ENCODE data around the gene CTRB1.
"Not testable (repeated sequence)": the region's sequence is repeated elsewhere in the genome, so short reads cannot be mapped to it uniquely, and the experiment has no call there.

CTRB1 gene

DNA sequence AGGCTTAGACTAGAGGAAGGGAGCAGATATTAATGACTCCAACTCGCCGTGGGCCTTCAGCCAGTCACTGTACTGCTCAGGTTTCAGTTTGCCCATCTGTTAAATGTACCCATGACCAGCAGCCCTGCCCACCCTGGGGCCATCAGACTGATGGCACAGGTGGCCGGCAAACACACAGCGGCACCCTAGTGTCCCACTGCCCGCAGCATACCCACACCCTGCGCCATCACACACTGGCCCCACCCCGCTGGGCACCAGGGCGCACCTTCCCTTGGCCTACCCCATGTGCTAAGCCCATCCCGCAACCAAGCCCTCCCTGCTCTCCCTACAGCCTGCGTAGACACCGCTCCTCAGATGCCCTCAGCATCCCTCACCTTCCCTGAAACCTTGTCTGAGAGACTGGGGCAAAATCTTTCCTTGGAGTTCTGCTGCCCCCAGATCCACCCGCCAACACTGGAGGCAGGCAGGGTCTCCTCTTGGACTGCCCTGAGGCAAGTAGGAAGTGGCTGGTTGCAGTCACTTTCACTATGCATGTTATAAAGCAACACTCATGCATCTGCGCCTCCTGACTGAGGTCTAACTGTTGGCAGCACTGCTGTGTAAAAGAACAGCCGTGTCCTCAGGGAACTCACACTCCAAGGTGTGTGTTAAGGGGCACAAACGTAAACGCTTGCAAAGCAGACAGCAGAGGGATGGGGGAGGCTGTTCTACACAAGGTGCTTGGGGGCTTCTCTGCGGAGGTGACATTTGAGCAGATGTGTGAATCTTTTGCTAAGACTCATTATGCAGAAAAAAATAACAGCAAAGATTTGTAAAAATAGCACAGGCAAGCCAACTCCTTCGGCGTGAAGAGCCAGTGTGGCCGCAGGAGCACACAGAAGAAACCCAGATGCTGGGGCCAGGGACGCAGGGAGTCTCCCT, 39.4 kb downstream of the CTRB1 start:
- DNase-seq: no peak

DNA sequence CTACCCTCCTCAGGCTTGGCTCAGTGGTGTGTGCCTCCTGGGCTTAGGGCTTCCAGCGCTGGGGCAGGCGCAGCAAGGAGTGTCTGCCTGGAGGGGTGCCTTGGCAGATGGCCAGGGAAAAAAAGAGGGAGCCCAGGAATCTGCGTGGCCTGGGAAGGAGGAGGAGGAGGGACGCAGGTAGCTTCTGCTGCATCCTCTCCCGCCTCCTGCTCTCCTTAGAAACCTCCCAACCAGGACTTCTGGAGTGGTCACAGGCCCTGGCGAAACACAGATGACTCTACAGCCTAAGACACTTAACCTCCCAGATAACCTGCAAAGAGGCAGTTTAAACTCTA, 40.0 kb downstream of the CTRB1 start:
- DNase-seq: no peak

DNA sequence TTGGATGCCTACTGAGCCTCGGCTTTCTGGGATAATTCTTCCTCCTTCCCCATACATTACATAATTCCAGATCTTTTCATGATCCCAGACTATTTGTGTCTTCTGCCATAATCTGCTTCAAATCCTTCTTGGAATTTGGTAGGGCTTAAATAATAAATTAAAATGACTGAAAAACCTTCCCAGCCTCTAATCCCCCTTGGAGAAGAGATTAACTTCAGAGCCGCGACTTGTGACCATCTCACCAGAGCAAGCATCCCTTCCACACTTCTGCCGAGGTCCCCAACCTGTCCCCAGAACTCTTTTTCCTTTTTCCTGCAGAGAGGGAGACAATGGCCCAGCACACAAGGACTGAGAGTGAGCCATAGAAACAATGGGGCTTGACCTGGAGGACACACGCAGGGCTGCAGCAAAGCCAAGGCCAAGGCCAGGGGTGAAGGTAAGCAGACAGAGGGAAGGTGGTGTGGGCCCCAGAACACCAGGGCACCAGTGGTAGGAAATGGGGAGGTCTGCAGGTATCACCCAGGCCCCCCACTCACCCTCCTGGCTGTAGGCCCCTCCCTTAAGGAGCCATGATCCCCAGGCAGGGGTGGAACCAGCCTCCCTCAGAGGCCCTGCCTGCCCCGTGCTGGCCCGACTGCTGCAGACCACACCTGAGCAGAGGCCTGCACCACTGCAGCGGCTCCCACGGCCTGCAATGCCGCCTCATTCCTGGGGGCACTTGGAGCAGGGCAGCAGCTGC, 42.2 kb downstream of the CTRB1 start:
- no peak for DNase-seq

DNA sequence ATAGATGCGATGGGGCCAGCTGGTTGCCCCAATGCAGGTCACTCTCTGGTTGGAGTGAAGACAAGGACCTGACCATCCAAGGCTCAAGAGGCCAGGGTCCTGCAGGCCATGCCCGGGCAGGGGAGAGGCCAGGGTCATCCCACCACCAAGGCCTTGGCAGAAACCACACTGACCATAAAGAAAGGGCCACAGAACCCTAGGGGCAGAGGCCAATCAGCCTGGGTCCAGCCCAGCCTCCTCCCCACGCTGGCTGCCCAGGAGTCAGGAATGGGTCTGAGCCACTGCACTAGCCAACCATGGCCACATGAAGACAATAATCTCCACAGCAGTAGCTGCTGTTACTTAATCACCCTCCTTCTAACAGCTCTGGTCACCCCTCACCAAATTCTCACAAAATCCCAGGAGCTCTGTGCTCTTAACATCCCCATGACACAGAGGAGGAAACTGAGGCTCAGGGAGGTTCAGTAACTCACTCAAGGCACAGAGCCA, 42.8 kb downstream of the CTRB1 start:
- no peak for DNase-seq

DNA sequence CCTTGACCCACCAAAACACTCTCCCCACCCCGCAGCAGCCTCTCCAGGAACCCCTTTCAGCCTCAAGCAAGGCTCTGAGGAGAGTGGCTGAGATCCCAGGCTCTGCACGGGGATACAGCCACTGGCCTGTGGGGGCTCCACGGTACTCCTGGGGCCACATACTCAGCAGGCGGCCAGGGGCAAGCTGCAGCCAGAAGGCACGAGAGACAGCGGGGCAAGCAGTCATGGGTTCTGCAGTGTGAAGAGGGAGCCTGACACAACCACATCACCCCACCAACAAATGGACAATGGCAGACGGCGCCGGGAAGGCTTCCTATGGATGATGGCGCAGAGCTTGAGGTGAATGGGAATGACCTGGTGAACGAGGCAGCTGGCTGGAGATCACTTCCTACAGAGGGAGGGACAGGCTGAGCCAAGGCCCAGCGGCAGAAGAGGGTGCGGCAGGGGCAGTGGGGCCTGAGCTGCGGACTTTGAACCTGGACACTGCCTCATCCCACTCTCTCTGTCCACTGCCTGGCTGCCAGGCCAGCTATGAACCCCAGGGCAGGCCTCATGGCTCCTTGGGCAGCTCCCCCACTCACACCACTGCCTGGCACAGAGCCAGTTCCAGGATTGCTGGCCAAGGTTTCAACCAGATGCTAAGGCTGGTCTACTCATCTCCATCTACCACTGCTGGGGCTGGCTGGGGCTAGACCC, 43.5 kb downstream of the CTRB1 start:
- DNase-seq: no peak

DNA sequence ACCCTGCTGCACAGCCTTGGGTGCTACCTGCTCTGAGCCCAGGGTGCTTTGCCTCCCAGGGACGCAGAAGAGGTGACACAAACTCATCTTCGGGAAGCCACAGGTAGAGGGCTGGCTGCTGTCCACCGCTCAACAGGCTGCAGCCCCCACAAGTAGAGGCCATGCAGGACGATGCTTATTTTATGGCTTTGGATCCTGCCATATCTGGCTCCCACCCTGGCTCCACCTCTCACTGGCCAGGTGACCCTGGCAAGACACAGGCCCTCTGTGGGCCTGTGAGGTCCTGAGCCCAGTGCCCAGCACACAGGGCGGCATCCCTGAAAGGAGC, 44.0 kb downstream of the CTRB1 start:
- no peak for DNase-seq

DNA sequence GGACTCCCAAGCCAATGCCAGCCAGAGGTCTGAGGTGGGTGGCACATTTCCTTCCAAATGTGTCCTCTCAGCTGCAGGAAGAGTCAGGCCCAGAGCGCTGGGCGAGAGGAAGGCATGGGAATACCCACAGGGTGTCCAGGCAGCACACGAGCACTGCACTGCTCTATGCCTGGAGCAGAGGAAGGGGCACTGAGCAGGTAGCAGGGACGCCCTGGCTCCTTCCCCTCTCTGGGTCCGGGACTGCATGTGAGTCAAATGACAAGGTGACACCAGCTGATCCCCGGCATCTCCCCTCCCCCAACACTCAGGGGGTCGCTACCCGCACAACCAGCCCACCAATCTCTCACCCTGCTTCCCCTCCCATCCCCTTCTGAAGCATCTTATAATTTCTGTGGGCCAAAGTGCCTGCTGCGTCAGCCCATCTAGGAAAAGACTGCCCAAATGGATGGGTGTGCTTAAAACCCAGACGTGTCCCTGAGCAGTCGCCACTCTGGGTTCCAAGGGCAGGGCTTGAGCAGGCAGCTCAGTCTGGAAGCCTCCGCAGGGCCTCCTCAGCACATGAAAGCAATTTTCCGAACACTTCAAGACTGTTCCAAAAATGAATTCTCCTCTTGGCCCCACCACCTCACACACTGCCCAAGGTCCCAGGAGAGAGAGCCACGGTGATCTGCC, 44.6 kb downstream of the CTRB1 start:
- no peak for DNase-seq

DNA sequence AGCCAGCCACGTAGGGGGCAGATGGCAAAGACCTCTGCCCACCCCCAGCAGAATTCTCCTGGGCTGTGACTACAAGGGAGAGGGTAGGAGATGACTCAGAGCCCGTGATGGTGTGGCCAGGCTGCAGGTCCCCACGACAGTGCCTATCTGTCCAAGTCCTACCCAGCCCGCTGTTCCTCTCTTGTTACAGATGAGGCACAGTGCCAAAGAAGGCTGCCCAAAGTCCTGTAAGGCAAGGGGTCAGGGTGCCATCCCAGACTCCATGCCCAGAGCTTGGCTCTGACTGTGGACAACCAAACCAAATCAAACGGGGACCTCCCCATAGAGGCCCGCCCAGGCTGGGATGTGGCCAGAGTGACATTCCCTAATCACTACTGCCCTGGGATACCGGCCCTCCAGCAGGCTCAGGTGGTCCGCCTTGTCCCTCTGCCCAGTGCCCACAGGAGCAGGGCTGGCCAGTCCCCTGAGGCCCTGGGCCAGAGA, 45.2 kb downstream of the CTRB1 start:
- no peak for DNase-seq

DNA sequence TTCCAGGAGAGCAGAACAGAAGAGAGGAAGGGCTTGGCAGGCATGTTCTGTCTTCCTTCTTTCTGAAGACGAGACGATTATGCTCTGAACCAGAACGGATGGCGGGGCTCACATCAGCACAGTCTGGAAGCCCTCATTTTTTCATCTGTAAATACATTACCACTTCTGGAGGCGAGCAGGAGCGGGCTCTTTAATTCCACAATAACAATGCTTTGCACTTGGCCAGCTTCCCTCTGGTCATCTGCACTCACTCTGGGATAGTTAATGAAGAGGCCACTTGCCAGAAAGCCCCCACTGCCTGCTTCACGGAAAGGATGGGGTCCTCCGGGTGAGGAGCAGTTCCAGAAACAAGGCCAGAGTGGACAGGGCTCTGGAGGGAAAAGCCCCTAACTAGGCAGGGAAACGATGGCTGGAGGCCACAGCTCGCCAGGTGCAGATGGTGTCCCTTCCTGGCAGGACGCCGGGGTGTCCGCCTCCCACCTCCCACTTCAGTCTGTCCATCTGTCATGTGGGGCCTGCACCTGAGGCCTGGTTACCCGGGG, 45.7 kb downstream of the CTRB1 start:
- DNase-seq: no peak

DNA sequence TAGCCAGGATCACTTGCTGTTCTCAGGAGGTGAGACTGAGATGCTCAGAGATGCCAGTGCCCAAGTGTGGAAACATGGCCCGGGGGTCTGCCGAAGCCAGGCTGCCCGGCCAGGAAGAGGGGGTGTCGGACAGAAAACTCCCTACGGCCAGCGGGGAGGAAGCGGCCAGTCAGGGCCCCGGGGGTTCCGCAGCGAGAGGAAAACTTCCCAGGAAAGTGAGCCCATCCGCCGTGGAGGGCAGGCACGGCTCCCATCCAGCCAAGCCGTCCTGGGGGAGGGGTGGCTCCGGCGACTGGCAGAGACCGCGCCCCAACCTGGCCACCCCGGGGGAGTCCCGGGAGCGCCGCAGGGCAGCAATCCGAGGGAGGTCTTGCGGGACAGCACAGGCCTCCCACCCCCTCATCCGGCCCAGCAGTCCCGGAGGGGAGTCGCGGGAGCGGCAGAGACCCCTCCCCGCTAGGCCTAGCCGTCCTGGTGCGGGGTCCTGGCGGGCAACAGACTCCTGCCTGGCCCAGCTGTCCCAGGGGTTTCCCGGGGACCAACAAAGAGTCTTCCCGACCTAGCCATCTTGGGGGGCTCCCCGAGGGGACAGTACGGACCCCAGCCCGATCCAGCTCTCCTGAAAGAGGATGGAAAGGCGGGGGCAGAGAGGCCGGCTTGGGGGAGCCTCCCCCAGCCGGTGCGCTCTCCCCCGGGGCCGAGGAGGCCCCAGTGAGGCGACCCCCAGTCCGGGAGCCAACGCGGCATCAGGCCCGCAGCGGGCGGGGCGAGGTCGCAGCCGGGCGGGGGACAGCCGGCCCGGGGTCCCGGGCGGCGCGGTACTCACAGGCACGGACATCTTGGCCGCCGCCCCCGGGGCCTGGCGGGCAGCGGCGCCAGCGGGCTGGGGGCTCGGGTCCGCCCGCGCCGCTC, 46.5 kb downstream of the CTRB1 start:
- DNase-seq: no peak

DNA sequence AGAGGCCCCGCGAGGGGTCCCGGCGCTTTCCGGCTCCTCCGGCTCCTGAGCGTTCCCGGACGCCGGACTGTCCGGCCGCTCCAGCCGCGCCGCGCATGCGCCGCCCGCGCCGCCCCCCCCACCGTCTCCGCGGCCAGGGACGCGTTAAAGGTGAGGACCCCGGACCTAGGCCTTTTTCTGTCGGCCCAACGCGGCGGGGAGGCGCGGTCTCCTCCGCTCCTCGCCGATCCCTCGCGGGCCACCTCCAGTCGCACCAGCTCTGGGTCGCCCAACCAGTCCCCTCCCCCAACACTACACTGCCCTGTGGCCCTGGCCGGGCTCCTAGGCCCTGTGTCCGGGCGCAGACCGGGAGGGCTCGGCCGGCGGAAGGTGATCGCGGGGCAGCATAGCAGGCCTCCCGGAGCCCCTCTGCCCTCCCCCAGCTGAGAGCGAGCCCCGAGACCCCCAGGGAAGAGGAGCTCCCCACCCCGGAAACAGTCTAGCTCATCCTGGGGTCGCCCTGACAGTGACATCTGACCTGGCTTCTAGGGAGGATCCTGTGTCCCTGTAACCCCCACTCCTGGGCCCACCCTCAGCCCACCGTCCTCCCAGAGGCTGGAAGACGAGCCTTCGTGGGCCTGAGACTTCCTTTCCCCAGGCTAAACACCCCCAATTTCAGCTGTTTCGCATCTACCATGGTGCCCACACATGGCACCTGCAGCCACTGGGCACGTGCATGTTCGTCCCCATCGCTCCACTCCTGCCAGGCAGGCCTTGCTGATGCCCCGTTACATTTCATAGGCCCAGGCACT, 47.3 kb downstream of the CTRB1 start:
- DNase-seq: no peak

DNA sequence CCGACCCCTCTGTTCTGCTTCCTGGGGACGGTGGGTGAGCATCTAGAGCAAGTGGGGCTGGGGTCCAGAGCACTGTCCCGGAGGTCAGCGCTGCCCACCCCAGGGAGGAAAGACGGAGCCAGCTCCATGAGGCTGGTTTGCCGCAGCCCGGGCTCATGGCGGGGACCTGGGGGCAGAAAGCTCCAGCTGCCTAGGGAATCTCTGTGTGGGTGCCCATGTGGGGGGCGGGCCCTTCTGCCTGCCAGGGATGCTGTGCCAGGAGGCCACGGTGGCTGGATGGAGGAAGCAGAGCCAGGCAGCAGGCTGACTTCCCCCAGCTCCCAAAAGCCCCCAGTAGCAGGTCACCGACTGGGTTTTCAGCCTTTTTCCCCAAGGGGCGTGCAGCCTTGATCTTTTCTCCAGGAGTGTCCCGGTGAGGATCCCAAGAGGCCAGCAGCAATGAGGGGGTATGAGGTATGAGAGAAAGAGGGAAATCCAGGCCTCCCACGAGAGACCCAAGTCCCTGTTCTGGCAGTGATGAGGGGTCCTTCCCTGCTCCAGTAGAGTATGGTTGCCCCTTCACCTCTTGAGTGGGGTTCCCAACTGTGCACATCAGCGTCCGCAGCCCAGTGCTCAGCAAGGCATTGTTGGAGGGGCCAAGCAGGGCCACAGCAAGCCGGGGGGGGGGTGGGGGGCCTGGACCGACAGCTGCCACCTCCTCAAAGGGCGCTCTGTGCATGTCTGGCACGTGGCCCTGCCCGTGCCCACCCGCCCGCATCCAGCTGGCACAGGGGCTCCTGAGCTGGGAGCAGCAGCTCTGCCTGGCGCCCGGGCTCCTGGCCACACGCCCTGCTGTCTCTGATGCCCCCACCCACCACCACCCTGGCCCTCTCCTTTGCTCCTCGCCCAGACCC, 48.2 kb downstream of the CTRB1 start:
- DNase-seq: no peak

DNA sequence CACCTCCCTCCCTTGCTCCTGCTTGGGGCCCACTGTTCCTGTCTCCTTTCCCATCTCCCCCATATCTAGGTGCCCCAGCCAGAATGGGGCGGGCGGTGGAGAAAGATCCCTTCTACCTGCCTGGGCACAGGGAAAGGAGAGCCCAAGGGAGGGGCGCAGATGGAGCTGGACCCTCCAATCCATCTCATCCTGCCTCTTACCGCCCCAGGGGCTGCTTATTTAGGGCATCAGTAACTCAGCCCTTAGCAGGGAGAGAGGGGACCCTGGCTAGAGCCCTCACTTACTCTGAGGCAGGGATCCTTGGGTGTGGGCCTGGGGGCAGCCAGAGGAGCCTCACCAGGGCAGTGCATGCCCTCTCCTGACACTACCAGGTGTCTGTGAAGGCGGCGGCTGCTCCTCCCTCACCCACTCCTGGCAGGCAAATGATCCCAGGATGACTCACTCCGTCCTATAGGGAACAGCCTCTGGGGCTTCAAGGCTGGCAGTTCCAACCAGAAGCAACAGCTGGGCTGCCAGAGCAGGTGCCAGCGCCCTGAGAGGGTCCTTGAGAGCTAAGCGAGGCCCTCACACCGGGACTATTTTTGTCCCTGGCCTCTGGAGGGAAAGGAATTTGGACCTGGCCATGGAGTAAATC, 49.0 kb downstream of the CTRB1 start:
- DNase-seq: no peak

DNA sequence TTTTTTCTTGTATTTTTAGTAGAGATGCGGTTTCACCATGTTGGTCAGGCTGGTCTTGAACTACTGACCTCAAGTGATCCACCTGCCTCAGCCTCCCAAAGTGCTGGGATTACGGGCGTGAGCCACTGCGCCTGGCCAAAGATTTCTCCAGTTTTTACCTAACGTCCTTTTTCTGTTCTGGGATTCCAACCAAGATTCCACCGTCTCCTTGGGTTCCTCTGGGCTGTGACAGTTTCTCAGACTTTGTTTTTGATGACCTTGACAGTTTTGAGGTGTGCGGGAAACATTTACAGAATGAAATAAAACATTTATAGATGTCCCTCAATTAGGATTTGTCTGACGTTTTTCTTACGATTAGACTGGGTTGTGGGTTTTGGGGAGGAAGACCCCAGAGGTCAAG, 50.6 kb downstream of the CTRB1 start:
- not testable (repeated sequence) for DNase-seq

DNA sequence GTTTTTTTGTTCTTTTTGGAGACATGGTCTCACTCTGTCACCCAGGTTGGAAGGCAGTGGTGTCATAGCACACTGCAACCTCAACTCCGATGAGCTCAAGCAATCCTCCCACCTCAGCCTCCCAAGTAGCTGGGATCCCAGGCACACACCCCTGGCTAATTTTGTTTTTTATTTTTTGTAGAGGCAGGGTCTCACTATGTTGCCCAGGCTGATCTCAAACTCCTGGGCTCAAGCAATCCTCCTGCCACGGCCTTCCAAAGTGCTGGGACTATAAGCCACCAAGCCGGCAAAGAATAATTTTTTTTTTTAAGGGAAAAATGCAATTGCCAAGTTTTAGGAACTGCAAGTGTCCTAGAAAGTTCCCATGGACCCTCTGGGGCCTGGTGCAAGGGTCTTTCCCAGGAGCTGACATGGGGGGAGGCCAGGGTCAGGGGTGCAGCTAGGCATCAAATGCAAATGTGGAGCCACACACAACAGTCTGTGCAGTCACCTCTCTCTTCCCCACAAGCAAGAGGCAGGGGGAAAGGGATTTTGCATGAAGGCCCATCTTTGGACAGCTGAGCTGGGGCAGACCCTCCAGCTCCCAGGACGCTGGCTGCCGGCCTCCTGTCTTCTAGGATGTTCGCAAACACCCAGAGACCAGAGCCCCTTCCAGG, 52.8 kb downstream of the CTRB1 start:
- no peak for DNase-seq

DNA sequence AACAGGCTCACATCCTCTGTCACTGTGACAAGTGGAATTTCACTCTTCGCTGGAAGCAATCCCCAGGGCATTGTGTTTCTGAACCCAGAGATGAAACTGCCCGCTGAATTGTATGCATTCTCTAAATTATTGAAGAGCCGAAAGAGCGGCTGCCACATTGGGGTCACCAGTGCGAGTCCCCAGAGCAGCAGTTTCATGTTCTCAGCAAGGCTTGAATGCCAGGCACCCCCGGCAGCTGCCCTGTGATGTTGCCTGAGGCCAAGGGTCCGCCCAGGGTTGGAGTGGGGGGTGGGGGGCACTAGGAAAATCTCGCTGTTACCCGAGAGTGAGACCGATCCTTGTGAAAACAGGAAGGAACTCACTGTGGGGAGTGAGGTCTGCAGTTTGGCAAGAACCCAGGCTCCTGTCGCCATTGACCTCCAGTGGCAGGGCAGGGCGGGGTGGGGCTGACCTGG, 53.3 kb downstream of the CTRB1 start:
- no peak for DNase-seq

DNA sequence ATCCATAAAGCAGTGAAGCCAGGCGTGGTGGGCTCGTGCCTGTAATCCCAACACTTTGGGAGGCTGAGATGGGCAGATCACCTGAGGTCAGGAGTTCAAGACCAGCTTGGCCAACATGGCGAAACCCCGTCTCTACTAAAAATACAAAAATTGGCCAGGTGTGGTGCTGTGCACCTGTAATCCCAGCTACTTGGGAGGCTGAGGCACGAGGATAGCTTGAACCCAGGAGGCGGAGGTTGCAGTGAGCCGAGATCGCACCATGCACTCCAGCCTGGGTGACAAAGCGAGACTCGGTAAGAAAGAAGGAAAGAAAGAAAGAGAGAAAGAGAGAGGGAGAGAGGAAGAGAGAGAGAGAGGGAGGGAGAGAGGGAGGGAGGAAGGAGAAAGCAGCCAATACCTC, 53.8 kb downstream of the CTRB1 start:
- DNase-seq: not testable (repeated sequence)

Measured in NK-92 treated with Interleukin-12 subunit alpha and Interleukin-12 subunit beta, amount 100 ng/mL, for 24 hours (cell line).